ENCODE results near the gene EXOC6B. TPM values are rescaled to one million over a fixed set of nuclear protein-coding genes. Genes with fewer than 3 reads are reported as not detected.

Gene EXOC6B
- total RNA-seq, 4 donors from 2014 or later, result 14.1 to 107 (median 38.5) TPM

- Histone ChIP-seq H3K4me1 (peaks cover 0 to 3% of the 10 kb centered on the region in 2 donors), H3K9me3 (no peaks in the 10 kb centered on the region), H3K27ac (no peak overlapping the region), H3K27me3 (no peaks in the 10 kb centered on the region), H3K36me3 (no peaks in the 10 kb centered on the region), H3K4me3 (no peak overlapping the region)
- intact Hi-C loops (cut with DNase I; ENCODE audit: low total_unique reads), result no loop called here
- DNase-seq, result no peak
- TF ChIP-seq, protein P1, sequence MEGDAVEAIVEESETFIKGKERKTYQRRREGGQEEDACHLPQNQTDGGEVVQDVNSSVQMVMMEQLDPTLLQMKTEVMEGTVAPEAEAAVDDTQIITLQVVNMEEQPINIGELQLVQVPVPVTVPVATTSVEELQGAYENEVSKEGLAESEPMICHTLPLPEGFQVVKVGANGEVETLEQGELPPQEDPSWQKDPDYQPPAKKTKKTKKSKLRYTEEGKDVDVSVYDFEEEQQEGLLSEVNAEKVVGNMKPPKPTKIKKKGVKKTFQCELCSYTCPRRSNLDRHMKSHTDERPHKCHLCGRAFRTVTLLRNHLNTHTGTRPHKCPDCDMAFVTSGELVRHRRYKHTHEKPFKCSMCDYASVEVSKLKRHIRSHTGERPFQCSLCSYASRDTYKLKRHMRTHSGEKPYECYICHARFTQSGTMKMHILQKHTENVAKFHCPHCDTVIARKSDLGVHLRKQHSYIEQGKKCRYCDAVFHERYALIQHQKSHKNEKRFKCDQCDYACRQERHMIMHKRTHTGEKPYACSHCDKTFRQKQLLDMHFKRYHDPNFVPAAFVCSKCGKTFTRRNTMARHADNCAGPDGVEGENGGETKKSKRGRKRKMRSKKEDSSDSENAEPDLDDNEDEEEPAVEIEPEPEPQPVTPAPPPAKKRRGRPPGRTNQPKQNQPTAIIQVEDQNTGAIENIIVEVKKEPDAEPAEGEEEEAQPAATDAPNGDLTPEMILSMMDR (IDR thresholded peaks at IDR 0.05), result no peak
- TF ChIP-seq POLR2A (IDR thresholded peaks at IDR 0.05), result no peak
Observed at GRCh38 chr2:72757177-72757775, 68.6 kb downstream of the EXOC6B start.

DNA sequence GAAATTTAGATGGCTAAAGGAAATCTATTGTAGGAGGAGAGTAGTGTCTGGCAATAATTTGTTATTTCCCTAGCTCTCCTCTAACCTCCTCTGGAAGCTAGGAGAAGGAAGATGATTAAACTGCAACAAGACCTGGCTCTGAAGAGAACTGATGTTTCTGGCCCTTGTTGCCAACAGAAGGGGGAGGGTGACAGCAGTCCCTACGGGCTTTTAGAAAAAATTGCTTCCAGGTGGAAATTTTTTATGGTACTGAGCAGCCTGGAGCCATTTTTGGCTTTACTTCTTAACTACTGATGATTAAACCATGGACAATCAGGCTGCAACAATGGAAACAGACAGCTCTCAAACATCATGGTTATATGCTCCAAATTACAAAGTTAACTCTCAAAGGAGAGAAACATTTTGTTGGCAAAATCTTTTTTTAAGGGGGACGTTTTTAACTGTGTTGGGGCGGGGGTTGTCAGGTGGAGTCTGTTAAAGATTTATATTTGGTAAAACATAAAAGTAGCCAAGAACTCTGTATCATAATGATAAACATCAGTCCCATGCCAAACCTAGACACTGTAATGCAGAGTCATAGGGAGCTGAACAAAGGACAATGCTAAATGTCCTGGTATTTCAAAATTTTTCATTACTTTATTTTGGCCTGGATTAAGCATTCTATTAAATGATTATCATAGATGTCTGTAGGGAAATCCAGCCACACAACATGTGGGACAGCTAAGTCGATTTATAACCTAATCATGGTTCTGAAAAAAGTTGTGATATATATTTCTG, 70.0 kb downstream of the EXOC6B start:
- TF ChIP-seq POLR2A (IDR thresholded peaks at IDR 0.05), result no peak
- TF ChIP-seq, protein P1 (IDR thresholded peaks at IDR 0.05), result no peak
- H3K27ac ChIP-seq, result no peak overlapping the region

GRCh38 chr2:72754628-72755320, 71.1 kb downstream of the EXOC6B start:
- TF ChIP-seq, protein P1 (IDR thresholded peaks at IDR 0.05), result no peak
- TF ChIP-seq POLR2A (IDR thresholded peaks at IDR 0.05), result no peak
- H3K9me3 ChIP-seq, result no peaks in the 10 kb centered on the region
- intact Hi-C loops (cut with DNase I; ENCODE audit: low total_unique reads), result no loop called here
- H3K36me3 ChIP-seq, result no peaks in the 10 kb centered on the region
- H3K27ac ChIP-seq, result no peak overlapping the region
- no peaks in the 10 kb centered on the region for H3K27me3 ChIP-seq
- H3K4me3 ChIP-seq, result no peak overlapping the region
- DNase-seq, result no peak
- H3K4me1 ChIP-seq, result peaks cover 0 to 3% of the 10 kb centered on the region in 2 donors

More for the DNA sequence above, 70.0 kb downstream of the EXOC6B start:
- DNase-seq, result peak; percentile 30 to 50
- intact Hi-C loops (cut with DNase I; ENCODE audit: low total_unique reads), result no loop called here
- peaks cover 0 to 3% of the 10 kb centered on the region in 2 donors for H3K4me1 ChIP-seq
- H3K9me3 ChIP-seq, result no peaks in the 10 kb centered on the region
- H3K4me3 ChIP-seq, result no peak overlapping the region
- H3K27me3 ChIP-seq, result no peaks in the 10 kb centered on the region
- no peaks in the 10 kb centered on the region for H3K36me3 ChIP-seq

DNA sequence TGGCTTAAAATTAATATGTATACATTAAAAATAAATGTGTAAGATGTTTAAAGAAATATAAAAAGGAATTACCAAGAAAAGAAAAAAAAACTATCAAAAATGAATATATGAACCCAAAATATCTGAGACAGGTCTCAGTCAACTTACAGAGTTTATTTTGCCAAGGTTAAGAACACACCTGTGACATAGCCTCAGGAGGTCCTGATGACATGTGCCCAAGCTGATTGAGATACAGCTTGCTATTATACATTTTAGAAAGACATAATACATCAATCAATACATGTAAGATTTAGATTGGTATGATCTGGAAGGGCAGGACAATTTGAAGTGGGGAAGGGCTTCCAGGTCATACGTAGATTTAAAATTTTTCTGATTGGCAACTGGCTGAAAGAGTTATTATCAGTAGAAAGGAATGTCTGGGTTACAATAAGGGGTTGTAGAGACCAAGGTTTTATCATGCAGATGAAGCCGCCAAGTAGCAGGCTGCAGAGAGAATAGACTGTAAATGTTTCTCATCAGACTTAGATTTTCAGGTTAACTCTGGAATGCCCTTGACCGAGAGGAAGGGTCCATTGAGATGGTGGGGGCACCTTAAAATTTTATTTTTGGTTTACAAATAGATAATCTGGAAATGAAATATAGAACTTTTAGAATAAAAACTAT, 74.7 kb downstream of the EXOC6B start:
- Histone ChIP-seq H3K9me3 (no peaks in the 10 kb centered on the region), H3K4me3 (no peak overlapping the region), H3K27me3 (no peaks in the 10 kb centered on the region), H3K36me3 (no peaks in the 10 kb centered on the region), H3K4me1 (peaks cover 0 to 3% of the 10 kb centered on the region in 2 donors), H3K27ac (no peak overlapping the region)
- no peak for TF ChIP-seq POLR2A (IDR thresholded peaks at IDR 0.05)
- TF ChIP-seq, protein P1 (IDR thresholded peaks at IDR 0.05), result no peak
- intact Hi-C loops (cut with DNase I; ENCODE audit: low total_unique reads), result no loop called here
- DNase-seq, result no peak
